NCI-H1417 treated with DMSO at 0.1 percent for 48 hours (cell line): ENCODE results near the gene DCAF17.

Experiments used
- DNase-seq: peaks from one replicate; lab custom pipeline; 2025; lab: John Stamatoyannopoulos, UW

DCAF17 gene

GRCh38 chr2:171434013-171434989 is at the start of gene DCAF17:
DCAF17 (plus strand) TSS chr2:171434226; CDS start chr2:171434578, 352 bp downstream.
- DNase-seq: no peak

- no peak for DNase-seq
Measured at GRCh38 chr2:171386627-171387026, 47.4 kb upstream of the DCAF17 start.

DNA sequence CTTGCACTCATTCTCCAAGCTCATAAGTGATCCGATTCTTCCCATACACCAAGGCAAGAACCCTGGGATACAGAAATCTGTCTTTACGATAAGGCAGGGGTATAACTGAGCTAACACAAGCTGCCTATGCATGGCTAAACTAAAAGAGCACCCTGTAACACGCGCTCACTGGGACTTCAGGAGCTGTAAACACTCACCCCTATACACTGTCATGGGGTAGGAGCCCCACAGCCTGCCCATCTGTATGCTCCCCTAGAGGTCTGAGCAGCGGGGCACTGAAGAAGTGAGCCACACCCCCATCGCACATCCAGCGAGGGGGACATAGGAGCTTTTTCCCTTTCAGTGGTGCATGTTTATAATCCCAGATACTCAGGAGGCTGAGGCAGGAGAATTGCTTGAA is 47.0 kb upstream of the DCAF17 start:
- DNase-seq: no peak

GRCh38 chr2:171389325-171389724 is 44.7 kb upstream of the DCAF17 start:
- DNase-seq: no peak

GRCh38 chr2:171389780-171390179 is 44.2 kb upstream of the DCAF17 start:
- no peak for DNase-seq

- DNase-seq: no peak
Measured at GRCh38 chr2:171390941-171391516, 43.0 kb upstream of the DCAF17 start.

- DNase-seq: no peak
Measured at GRCh38 chr2:171391532-171391931, 42.5 kb upstream of the DCAF17 start.

- no peak for DNase-seq
Measured at GRCh38 chr2:171393487-171393886, 40.5 kb upstream of the DCAF17 start.

DNA sequence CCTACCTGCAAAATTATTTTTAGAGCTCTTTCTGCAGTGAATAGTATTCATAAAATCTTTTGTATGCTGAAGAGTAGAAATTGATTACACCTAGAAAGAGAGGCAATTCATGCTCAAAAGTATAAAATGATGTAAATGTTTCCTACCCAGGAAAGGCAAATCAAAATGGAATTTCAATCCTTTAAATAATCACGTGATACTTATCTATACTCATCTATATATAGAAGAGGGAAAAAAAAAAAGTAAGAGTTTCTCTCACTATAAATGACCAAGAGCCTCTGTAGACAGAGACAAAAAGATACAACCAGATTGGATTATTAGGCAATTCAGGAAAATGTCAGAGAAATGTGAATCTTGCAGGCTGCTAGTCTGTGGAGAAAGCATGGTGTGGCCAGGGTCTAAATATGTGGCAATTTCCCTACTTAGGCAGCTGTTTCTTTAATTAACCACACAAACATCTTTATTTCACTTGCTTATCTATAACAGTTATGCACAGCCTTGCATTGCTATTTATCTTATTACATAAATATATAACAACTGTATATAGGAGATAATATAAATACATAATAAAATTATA is 39.8 kb upstream of the DCAF17 start:
- no peak for DNase-seq

- DNase-seq: no peak
Measured at GRCh38 chr2:171399292-171399691, 34.7 kb upstream of the DCAF17 start.

GRCh38 chr2:171400395-171400794 is 33.6 kb upstream of the DCAF17 start:
- no peak for DNase-seq

DNA sequence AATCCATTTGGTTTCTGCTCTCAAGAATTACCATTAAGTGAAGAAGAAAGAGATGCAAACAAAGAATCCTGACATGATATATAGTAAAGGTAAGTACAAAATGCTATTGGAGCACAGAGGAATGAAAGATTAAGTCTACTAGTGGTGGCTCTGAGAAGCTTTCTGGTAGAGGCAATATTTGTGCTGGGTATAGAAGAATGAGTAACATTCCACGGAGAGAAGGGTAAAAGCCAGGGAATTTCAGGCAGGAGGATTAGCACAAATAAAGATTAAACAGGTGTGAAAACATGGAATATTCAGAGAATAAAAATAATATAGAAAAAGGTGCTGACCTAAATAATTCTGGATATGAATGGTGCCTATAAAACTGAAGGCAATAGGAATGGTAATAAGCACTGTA is 32.1 kb upstream of the DCAF17 start:
- DNase-seq: no peak

DNA sequence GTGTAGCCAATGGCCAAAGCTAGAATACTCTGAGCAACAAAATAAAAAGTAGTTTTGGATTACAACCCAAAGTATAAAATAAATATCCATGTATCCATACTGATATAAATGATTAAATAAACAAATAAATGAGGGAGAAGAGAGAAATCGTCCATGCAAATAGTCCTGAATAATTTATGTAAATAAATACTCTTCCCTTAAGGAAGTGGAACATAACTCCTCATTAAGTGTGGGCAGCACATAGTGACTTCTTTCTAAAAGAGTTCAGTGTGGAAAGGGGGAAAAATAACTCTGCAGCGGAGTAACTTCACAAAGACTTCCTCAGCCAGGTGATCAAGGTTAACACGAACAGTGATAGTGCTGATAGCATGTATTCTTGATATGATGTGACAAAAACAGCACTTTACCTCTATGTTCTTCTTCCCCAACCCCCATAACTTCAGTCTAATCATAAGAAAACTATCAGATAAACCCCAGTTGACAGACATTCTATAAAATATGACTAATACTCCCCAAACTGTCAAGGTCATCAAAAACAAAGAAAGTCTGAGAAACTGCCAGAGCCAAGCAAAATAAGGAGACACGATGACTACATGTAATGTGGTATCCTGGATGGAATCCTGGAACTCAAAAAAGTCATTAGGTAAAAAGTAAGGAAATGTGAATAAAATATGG is 31.0 kb upstream of the DCAF17 start:
- DNase-seq: no peak

GRCh38 chr2:171404261-171404660 is 29.8 kb upstream of the DCAF17 start:
- no peak for DNase-seq

GRCh38 chr2:171404719-171405118 is 29.3 kb upstream of the DCAF17 start:
- no peak for DNase-seq

DNA sequence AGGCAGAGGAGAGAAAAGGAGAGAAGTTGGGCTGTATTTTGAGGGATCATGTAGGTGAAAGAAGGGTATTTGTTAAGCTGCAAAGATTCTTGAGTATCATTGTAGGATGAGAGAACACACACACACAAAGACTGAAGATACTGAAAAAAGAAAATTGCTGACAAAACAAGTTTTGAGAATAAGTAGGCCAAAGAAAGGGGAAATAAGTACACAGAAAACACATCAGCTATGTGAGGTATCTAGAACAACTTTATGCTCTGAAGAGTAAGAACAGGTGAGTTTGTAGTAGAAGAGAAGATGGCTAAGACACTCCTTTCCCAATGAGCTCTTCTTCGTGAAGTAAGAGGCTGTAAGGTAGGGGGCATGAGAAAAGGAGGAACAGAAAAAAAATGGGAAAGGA is 28.5 kb upstream of the DCAF17 start:
- DNase-seq: no peak

DNA sequence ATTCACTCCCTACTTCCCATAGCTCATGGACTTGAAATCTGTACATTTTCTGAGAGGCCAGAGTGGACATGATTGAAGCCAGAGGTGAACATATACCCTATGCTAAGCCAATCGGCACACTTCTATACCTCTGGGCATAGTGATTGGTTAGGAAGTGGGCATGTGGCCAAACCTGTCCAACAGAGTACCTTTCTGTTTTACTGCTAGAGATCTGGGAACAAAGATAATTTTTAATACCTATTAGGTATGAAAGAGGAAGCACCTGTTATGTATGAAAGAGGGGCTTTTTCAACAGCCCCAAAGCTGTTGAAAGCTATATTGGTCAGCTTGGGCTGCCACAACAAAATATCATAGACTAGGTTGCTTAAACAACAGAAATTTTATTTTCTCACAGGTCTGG is 28.0 kb upstream of the DCAF17 start:
- no peak for DNase-seq

DNA sequence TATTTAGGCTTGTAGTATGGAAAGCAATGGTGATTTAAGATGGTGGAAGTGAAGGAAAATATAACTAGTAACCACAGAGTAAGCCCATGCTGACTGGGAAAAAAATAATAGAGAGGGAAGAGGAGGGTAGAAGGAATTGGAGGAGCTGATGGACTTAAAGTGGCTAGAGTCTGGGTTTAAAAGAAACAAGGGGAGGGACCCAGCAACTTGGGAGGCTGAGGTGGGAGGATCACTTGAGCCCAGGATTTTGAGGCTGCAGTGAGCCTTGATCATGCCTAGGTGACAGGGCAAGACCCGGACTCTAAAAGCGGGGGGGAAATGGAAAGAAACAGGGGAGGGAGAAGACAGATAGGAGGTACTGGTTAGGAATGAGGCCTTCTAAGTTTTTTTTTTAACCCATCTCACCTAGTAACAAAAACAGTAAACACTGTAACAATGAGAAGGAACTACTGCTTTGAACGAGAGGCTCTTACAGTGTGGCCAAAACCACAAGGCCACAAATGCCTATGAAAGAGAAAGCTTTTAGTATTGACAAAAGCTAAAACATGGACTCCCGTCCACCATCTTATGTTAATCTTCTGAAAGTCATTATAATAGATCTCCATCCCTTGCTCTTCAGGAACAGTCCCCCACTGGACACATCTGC is 26.9 kb upstream of the DCAF17 start:
- DNase-seq: no peak

DNA sequence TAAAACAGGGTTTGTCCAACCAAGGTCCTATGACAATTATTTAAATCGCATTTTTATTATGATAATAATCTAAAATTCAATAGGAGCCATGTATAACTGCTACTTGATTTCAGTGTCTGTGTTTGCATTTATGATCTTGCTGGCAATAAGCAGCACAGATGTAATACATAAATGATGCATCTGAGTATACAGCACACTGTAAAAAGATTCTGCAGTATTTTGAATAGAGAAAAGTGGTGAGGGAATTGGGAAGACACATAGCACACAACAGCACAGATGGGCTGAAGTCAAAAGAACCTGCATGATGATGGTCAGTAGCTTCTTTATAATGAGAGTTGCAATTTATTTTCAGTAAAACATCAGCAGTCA is 26.4 kb upstream of the DCAF17 start:
- no peak for DNase-seq

- DNase-seq: no peak
Measured at GRCh38 chr2:171409436-171409971, 24.5 kb upstream of the DCAF17 start.

DNA sequence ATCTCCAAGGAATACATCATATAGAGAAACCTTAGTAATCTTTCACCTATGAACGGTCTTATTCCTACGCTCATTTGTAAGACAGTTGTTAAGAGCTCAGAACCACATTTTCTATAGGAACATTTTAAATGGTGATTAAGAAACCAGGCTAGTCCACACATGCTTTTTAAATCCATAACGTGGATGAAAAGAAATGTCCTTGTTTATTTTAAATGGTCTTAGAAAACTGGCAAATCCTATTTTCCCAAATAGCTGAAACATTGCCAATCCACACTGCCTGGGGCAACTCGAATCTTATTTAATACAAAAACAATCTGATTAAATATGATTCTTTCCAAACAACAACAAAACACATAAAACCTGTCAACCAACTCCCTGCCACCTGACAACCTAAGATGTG is 23.9 kb upstream of the DCAF17 start:
- no peak for DNase-seq

DNA sequence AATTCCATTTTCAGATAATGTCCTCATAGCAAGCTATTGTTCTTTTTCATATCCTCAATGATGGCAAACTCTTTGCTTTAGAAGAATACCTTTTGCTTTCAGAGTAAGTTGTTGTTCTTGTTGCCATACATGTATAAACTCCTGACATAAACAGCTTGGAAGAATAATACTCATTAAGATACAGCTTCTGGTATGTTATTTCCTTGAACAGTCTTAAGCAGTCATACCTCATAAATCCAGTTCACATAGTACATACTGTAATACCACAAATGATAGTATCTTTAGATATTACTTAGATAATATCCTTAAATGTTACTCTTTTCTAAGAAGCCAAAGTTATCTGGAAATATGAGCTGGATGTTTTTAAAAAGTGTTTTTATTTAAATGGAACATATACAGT is 23.4 kb upstream of the DCAF17 start:
- DNase-seq: no peak
